NCI-H1048 (cell line): ENCODE measurements around the gene GCSAML.
"Not testable (repeated sequence)": the region's sequence is repeated elsewhere in the genome, so short reads cannot be mapped to it uniquely, and the experiment has no call there.

Experiments used
- DNase-seq: peaks from one replicate; lab custom pipeline; 2025; lab: John Stamatoyannopoulos, UW

The GCSAML gene

GRCh38 chr1:247548769-247549182 is at the start of gene GCSAML:
TSS of gene GCSAML (plus strand) at chr1:247549134. CDS start at chr1:247549192, 58 bp downstream.
- DNase-seq = no peak

GRCh38 chr1:247500865-247501264 is 48.1 kb upstream of the GCSAML start:
- no peak for DNase-seq

GRCh38 chr1:247506831-247507230 is 42.1 kb upstream of the GCSAML start:
- no peak for DNase-seq

- DNase-seq = no peak
Observed at GRCh38 chr1:247517795-247518612, 30.9 kb upstream of the GCSAML start.

GRCh38 chr1:247518613-247518891 is 30.4 kb upstream of the GCSAML start:
- DNase-seq = no peak

- not testable (repeated sequence) for DNase-seq
Observed at GRCh38 chr1:247521886-247522285, 27.0 kb upstream of the GCSAML start.

GRCh38 chr1:247528812-247529474 is 20.0 kb upstream of the GCSAML start:
- DNase-seq = no peak

- DNase-seq = no peak
Observed at GRCh38 chr1:247529771-247530355, 19.1 kb upstream of the GCSAML start.

- no peak for DNase-seq
Observed at GRCh38 chr1:247530785-247531184, 18.1 kb upstream of the GCSAML start.

- no peak for DNase-seq
Observed at GRCh38 chr1:247531937-247532336, 17.0 kb upstream of the GCSAML start.

GRCh38 chr1:247535402-247535801 is 13.5 kb upstream of the GCSAML start:
- no peak for DNase-seq

GRCh38 chr1:247536340-247536739 is 12.6 kb upstream of the GCSAML start, which contains the start of gene OR2C3:
TSS of gene OR2C3 (minus strand) at chr1:247536440. CDS start at chr1:247532511, 3,929 bp downstream.
- no peak for DNase-seq

GRCh38 chr1:247538561-247538960 is 10.4 kb upstream of the GCSAML start:
- DNase-seq = no peak

- DNase-seq = no peak
Observed at GRCh38 chr1:247539215-247539614, 9.7 kb upstream of the GCSAML start.

GRCh38 chr1:247540581-247540980 is 8.4 kb upstream of the GCSAML start:
- DNase-seq = no peak

- no peak for DNase-seq
Observed at GRCh38 chr1:247542811-247543210, 6.1 kb upstream of the GCSAML start.

- DNase-seq = no peak
Observed at GRCh38 chr1:247548092-247548491, 842 bp upstream of the GCSAML start.

- DNase-seq = no peak
Observed at GRCh38 chr1:247551721-247552120, 2.8 kb downstream of the GCSAML start.

GRCh38 chr1:247552231-247552630 is 3.3 kb downstream of the GCSAML start:
- no peak for DNase-seq

GRCh38 chr1:247557926-247558674 is 9.2 kb downstream of the GCSAML start:
- DNase-seq = no peak

- no peak for DNase-seq
Observed at GRCh38 chr1:247561711-247562110, 12.8 kb downstream of the GCSAML start.

GRCh38 chr1:247562198-247562597 is 13.3 kb downstream of the GCSAML start:
- no peak for DNase-seq
